Spleen (tissue), 11 donors: Measurements from ENCODE around the gene DUOXA1. TPM values are rescaled to one million over a fixed set of nuclear protein-coding genes. Genes with fewer than 3 reads are reported as not detected.

Experiments used
- DNase-seq: peaks from one replicate; pipeline ENCODE4 v3.0.0-alpha.2; 2020
- H3K27ac ChIP-seq, 8 donors: fragments of 200-600 bp; sonication (generic) in 7 of 8; 1 replicate in 4 of 8; 2 replicates in 4 of 8; pipeline versions ENCODE4 v1.5.0 to v1.8.0; 2016 to 2021; ENCODE audit warnings: inconsistent platforms in 4 of 8, mild to moderate bottlenecking in 4 of 8, moderate library complexity in 1 of 8
- H3K27me3 ChIP-seq, 7 donors: fragments of 200-600 bp; sonication (generic) in 6 of 7; replicated peaks in 1 of 7; 1 replicate in 4 of 7; 2 replicates in 3 of 7; pipeline versions ENCODE4 v1.5.0 to v1.8.0; 2016 to 2021; ENCODE audit warnings: inconsistent platforms in 3 of 7, mild to moderate bottlenecking in 1 of 7
- H3K36me3 ChIP-seq, 6 donors: fragments of 200-600 bp; sonication (generic) in 5 of 6; 1 replicate in 4 of 6; 2 replicates in 2 of 6; pipeline versions ENCODE4 v1.5.0 to v1.8.0; 2016 to 2021; ENCODE audit warnings: inconsistent platforms in 2 of 6
- H3K4me1 ChIP-seq, 6 donors: fragments of 200-600 bp; sonication (generic) in 5 of 6; 1 replicate in 3 of 6; 2 replicates in 3 of 6; pipeline versions ENCODE4 v1.5.0 to v1.8.0; 2016 to 2021; ENCODE audit warnings: inconsistent platforms in 3 of 6
- H3K4me3 ChIP-seq, 8 donors: fragments of 200-600 bp; sonication (generic) in 7 of 8; 1 replicate in 4 of 8; 2 replicates in 4 of 8; pipeline versions ENCODE4 v1.5.0 to v1.8.0; 2016 to 2021; ENCODE audit warnings: inconsistent platforms in 4 of 8, mild to moderate bottlenecking in 4 of 8, moderate library complexity in 2 of 8
- H3K9me3 ChIP-seq, 8 donors: fragments of 200-600 bp; sonication (generic) in 7 of 8; 1 replicate in 4 of 8; 2 replicates in 4 of 8; pipeline versions ENCODE4 v1.5.0 to v1.8.0; 2016 to 2021; ENCODE audit warnings: inconsistent platforms in 4 of 8
- POLR2A ChIP-seq, 3 donors: fragments of 450-650 bp; IDR thresholded peaks; one replicate each; pipeline ENCODE4 v1.5.1; 2017; ENCODE audit warnings: antibody characterized with exemption in 3 of 3, mild to moderate bottlenecking in 1 of 3
- POLR2AphosphoS5 ChIP-seq, 3 donors: sonication (generic); formaldehyde crosslinking; IDR thresholded peaks; one replicate each; pipeline ENCODE4 v1.5.1; 2017; ENCODE audit warnings: antibody characterized with exemption in 3 of 3
- WGBS, 5 donors: extraction: QIAGEN DNeasy Blood & Tissue Kit in 3 of 5; methylation state at CpG; one replicate each; pipeline versions ENCODE4 v1.1.5 to v1.1.7; 2013 to 2018; 5-methylcytosine and 5-hydroxymethylcytosine counted together
- intact Hi-C: fragments of 100-400 bp; cut with DNase I; formaldehyde crosslinking; loops from one replicate; pipeline ENCODE4 v1.15.0; 2023; ENCODE audit warnings: low total_unique reads
- polyA plus RNA-seq, 3 donors: library from polyadenylated mRNA; stranded (reverse); fragments of 200-250 nt; gene quantifications; one replicate each; pipeline ENCODE4 v1.2.1, GENCODE V29; 2013
- total RNA-seq, 7 donors: library from RNA; depleted of rRNA in 3 of 7; stranded (reverse); fragments of >200 nt in 3 of 7; fragmentation: NEBNext Ultra II Directional in 4 of 7; extraction: Animal tissue kit (Norgen Biotek cat#: 25700) in 4 of 7; gene quantifications; one replicate each; pipeline versions ENCODE4 v1.1.0 to v1.2.1, GENCODE V29; 2016 to 2021
- TF ChIP-seq, protein P1 (sequence below), 11 experiments: fragments of 200-600 bp in 7 of 11; fragments of 450-650 bp in 4 of 11; sonication (generic) in 4 of 11; IDR thresholded peaks in 8 of 11; conservative IDR thresholded peaks in 3 of 11; 1 replicate in 7 of 11; 2 replicates in 4 of 11; pipeline versions ENCODE4 v1.4.0 to v1.8.0; 2016 to 2021; ENCODE audit warnings: antibody characterized with exemption in 11 of 11, inconsistent platforms in 4 of 11, mild to moderate bottlenecking in 1 of 11
- donor health status: healthy with polysubstance abuse.
- donor health status: DM: no; HTN: no; CAD: no; lungs with moderate emphysema.
- donor health status: DM: no; HTN: no; CAD: no.
- donor health status: Bipolar disorder and iron deficiency.
- donor health status: healthy.
- donor health status: DM: no; HTN: no; CAD: no.
- donor health status: DM: yes; HTN: yes; CAD: no.

Gene DUOXA1
- total and polyA plus RNA-seq, 10 donors, result 0.03 to 0.38 (median 0.10) TPM; not detected in 5

- TF ChIP-seq POLR2A (IDR thresholded peaks at IDR 0.05), result no peak
- TF ChIP-seq POLR2AphosphoS5 (IDR thresholded peaks at IDR 0.05), result no peak
- TF ChIP-seq, protein P1, sequence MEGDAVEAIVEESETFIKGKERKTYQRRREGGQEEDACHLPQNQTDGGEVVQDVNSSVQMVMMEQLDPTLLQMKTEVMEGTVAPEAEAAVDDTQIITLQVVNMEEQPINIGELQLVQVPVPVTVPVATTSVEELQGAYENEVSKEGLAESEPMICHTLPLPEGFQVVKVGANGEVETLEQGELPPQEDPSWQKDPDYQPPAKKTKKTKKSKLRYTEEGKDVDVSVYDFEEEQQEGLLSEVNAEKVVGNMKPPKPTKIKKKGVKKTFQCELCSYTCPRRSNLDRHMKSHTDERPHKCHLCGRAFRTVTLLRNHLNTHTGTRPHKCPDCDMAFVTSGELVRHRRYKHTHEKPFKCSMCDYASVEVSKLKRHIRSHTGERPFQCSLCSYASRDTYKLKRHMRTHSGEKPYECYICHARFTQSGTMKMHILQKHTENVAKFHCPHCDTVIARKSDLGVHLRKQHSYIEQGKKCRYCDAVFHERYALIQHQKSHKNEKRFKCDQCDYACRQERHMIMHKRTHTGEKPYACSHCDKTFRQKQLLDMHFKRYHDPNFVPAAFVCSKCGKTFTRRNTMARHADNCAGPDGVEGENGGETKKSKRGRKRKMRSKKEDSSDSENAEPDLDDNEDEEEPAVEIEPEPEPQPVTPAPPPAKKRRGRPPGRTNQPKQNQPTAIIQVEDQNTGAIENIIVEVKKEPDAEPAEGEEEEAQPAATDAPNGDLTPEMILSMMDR (IDR thresholded peaks at IDR 0.05 in 8 of 11, conservative IDR thresholded peaks at IDR 0.05 in 3 of 11), result no peak
- H3K4me1 ChIP-seq, result peaks cover 0 to 19% (median 8%) of the 10 kb centered on the region in 6 donors
- no peak overlapping the region for H3K27ac ChIP-seq
- WGBS, 5 donors, result 85 to 97% (median 93%) methylated on average over 8 to 12 of the region's 12 CpGs
- H3K4me3 ChIP-seq, result no peak overlapping the region
- H3K36me3 ChIP-seq, result peaks cover 0 to 5% (median 0%) of the 10 kb centered on the region in 6 donors
- H3K27me3 ChIP-seq, result no peaks in the 10 kb centered on the region
- intact Hi-C loops, result no loop called here
- DNase-seq, result no peak
- H3K9me3 ChIP-seq, result no peaks in the 10 kb centered on the region
Measured at GRCh38 chr15:45171912-45172311, 42.2 kb upstream of the DUOXA1 start.

- no peak for DNase-seq
- Histone ChIP-seq H3K36me3 (peaks cover 0 to 5% (median 0%) of the 10 kb centered on the region in 6 donors), H3K4me1 (peaks cover 8 to 37% (median 21%) of the 10 kb centered on the region in 6 donors), H3K27ac (peak overlapping the region in 5 of 8 donors; percentile 2 to 98 (median 19)), H3K9me3 (no peaks in the 10 kb centered on the region), H3K27me3 (no peaks in the 10 kb centered on the region), H3K4me3 (no peak overlapping the region)
- TF ChIP-seq POLR2A (IDR thresholded peaks at IDR 0.05) (no peak), POLR2AphosphoS5 (IDR thresholded peaks at IDR 0.05) (no peak)
- WGBS, 5 donors, result 51 to 69% (median 64%) methylated on average over 3 to 4 of the region's 4 CpGs
- intact Hi-C loops, result loop anchor here (10.0 kb wide), 1 partner anchor 225 kb away; no protein-coding TSS in a partner anchor
Measured at GRCh38 chr15:45169608-45170480, 40.2 kb upstream of the DUOXA1 start.

DNA sequence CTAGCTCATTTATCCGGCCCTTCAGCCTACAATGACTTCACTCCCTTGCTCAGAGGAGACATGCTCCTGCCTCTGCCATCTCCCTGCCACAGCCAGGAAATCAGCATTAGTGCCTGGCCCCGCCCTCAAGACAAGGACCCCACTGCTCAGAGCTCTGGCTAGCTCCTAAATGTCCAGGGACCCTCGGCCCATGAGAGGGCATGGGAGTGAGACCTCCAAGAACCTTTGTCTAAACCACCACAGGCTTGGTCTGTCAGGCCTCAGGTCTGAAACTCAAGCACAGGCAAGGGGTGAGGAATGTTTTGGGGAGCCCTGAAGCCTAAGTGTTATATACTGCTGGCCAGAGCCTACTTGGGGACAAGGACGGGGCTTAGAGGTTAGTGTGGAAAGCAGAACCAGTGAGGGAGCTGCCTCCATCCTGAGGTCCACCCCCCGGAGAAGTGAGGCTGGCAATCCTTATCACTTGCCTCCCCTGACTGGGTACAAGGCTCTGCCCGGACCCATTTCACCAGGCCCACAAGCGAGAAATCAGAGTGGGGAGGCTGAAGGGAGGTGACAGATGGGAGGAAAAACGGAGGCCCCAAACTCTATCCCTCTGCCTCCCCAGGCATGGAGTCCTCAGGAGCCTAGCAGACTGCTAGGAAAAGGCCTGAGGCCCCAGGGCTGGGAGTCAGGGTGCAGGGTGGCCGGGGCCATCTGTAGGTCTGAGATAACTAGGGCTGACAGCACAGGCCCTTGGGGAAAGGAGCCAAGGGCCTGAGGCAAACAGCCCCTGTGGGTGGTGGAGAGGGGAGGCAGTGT lies 39.3 kb upstream of the DUOXA1 start:
- no peak for DNase-seq
- Histone ChIP-seq H3K4me1 (peaks cover 8 to 38% (median 21%) of the 10 kb centered on the region in 6 donors), H3K4me3 (no peak overlapping the region), H3K27ac (peak overlapping the region in 6 of 8 donors; percentile 3 to 98 (median 58)), H3K27me3 (no peaks in the 10 kb centered on the region), H3K36me3 (peaks cover 0 to 5% (median 0%) of the 10 kb centered on the region in 6 donors), H3K9me3 (no peaks in the 10 kb centered on the region)
- 86 to 92% (median 90%) methylated on average over 8 to 9 of the region's 9 CpGs for WGBS, 5 donors
- intact Hi-C loops, result loop anchor here (10.0 kb wide), 1 partner anchor 226 kb away; no protein-coding TSS in a partner anchor
- TF ChIP-seq, protein P1 (IDR thresholded peaks at IDR 0.05 in 8 of 11, conservative IDR thresholded peaks at IDR 0.05 in 3 of 11), result no peak
- TF ChIP-seq POLR2A (IDR thresholded peaks at IDR 0.05), result no peak
- no peak for TF ChIP-seq POLR2AphosphoS5 (IDR thresholded peaks at IDR 0.05)

GRCh38 chr15:45168286-45168685 lies 38.6 kb upstream of the DUOXA1 start:
- Histone ChIP-seq H3K36me3 (peaks cover 0 to 5% (median 0%) of the 10 kb centered on the region in 6 donors), H3K4me3 (no peak overlapping the region), H3K27me3 (no peaks in the 10 kb centered on the region), H3K9me3 (no peaks in the 10 kb centered on the region), H3K27ac (peak overlapping the region in 5 of 8 donors; percentile 14 to 98 (median 98)), H3K4me1 (peaks cover 8 to 44% (median 21%) of the 10 kb centered on the region in 6 donors)
- no peak for DNase-seq
- 91 to 96% (median 95%) methylated on average over 4 of the region's 4 CpGs for WGBS, 5 donors
- intact Hi-C loops, result loop anchor here (10.0 kb wide), 1 partner anchor 227 kb away; no protein-coding TSS in a partner anchor
- no peak for TF ChIP-seq POLR2AphosphoS5 (IDR thresholded peaks at IDR 0.05)
- TF ChIP-seq, protein P1 (IDR thresholded peaks at IDR 0.05 in 8 of 11, conservative IDR thresholded peaks at IDR 0.05 in 3 of 11), result no peak
- TF ChIP-seq POLR2A (IDR thresholded peaks at IDR 0.05), result no peak
